Thyroid gland (tissue), 4 donors: Measurements from ENCODE around the gene PIP4K2A. TPM values are rescaled to one million over a fixed set of nuclear protein-coding genes. Genes with fewer than 3 reads are reported as not detected.

ENCODE experiments used
- DNase-seq, 2 donors: peaks; one replicate each; pipeline ENCODE4 v3.0.0-alpha.2; 2019
- H3K27ac ChIP-seq, 3 donors: fragments of 200-600 bp; sonication (generic); 1 replicate in 2 of 3; 2 replicates in 1 of 3; pipeline ENCODE4 v1.5.1; 2016 to 2019; ENCODE audit warnings: mild to moderate bottlenecking in 1 of 3, moderate library complexity in 1 of 3
- H3K27me3 ChIP-seq: fragments of 200-600 bp; sonication (generic); one replicate; pipeline ENCODE4 v1.5.1; 2019
- H3K36me3 ChIP-seq, 2 donors: fragments of 200-600 bp; sonication (generic); one replicate each; pipeline ENCODE4 v1.5.1; 2016 to 2019
- H3K4me1 ChIP-seq, 2 donors: fragments of 200-600 bp; sonication (generic); one replicate each; pipeline ENCODE4 v1.5.1; 2017 to 2019
- H3K4me3 ChIP-seq, 3 donors: fragments of 200-600 bp; sonication (generic); replicated peaks in 1 of 3; 1 replicate in 2 of 3; 2 replicates in 1 of 3; pipeline ENCODE4 v1.5.1; 2016; ENCODE audit warnings: mild to moderate bottlenecking in 1 of 3
- H3K9me3 ChIP-seq: fragments of 200-600 bp; sonication (generic); one replicate; pipeline ENCODE4 v1.5.1; 2017
- POLR2A ChIP-seq, 2 donors: fragments of 450-650 bp; IDR thresholded peaks; one replicate each; pipeline ENCODE4 v1.6.1; 2017; ENCODE audit warnings: antibody characterized with exemption in 2 of 2, mild to moderate bottlenecking in 2 of 2, moderate library complexity in 1 of 2
- WGBS, 2 donors: methylation state at CpG; one replicate each; pipeline ENCODE4 v1.1.5; 2017; 5-methylcytosine and 5-hydroxymethylcytosine counted together
- intact Hi-C: fragments of 100-400 bp; cut with DNase I; formaldehyde crosslinking; loops from one replicate; pipeline ENCODE4 v1.15.1; 2023
- total RNA-seq, 4 donors: library from RNA; depleted of rRNA; stranded (reverse); fragments of >200 nt; gene quantifications; one replicate each; pipeline ENCODE4 v1.2.3, GENCODE V29; 2016
- TF ChIP-seq, protein P1 (sequence below), 6 experiments: fragments of 200-600 bp in 3 of 6; fragments of 450-650 bp in 3 of 6; sonication (generic) in 3 of 6; IDR thresholded peaks; one replicate each; pipeline ENCODE4 v1.5.1; 2016 to 2019; ENCODE audit warnings: antibody characterized with exemption in 6 of 6, mild to moderate bottlenecking in 2 of 6, inconsistent platforms in 1 of 6, moderate library complexity in 1 of 6

PIP4K2A gene
- total RNA-seq, 4 donors from 2014 or later, result 16.5 to 23.2 (median 19.3) TPM

DNA sequence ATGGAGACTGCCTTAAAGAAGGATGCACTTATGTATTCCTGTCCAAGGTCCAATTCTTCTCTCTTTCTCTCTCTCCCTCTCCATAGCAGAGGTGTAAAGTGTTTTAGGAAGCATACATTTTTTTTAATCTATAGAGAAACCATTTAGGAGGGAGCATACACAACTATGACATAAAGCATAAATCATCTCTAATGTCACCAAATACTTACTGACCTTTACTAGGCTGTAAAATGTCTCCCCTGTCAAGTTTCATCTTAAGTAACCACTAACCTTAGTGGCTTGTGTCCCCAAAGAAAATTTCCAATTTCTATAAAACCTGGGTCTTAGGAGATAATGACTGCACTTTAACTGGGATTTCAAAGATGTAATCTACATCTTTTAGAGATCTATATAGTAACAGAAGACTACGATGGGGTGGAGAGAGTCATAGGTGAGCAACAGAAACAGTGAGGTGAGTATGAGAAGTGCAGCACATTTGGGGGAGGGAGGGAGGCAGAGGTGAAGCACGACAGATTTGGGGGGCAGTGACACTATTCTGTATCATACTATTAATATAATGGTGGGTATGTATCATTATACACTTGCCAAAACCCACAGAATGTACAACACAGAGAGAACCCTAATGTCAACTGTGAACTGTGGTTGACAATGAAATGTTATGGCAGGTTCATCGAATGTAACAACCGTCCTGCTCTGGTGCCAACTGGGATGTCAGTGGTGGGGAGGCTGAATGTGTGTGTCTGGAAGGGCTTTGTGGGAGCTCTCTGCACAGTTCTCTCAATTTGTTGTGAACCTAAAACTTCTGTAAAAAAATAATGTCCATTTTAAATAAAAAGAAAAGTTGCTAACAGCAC lies 79.5 kb downstream of the PIP4K2A start:
- no peak for DNase-seq
- Histone ChIP-seq H3K36me3 (no peaks in the 10 kb centered on the region), H3K4me1 (peaks cover 0 to 10% of the 10 kb centered on the region in 2 donors), H3K27ac (no peak overlapping the region), H3K4me3 (no peak overlapping the region), H3K9me3 (no peaks in the 10 kb centered on the region), H3K27me3 (no peaks in the 10 kb centered on the region)
- 86 to 92% methylated on average over 4 of the region's 4 CpGs for WGBS, 2 donors
- no peak for TF ChIP-seq POLR2A (IDR thresholded peaks at IDR 0.05)
- TF ChIP-seq, protein P1, sequence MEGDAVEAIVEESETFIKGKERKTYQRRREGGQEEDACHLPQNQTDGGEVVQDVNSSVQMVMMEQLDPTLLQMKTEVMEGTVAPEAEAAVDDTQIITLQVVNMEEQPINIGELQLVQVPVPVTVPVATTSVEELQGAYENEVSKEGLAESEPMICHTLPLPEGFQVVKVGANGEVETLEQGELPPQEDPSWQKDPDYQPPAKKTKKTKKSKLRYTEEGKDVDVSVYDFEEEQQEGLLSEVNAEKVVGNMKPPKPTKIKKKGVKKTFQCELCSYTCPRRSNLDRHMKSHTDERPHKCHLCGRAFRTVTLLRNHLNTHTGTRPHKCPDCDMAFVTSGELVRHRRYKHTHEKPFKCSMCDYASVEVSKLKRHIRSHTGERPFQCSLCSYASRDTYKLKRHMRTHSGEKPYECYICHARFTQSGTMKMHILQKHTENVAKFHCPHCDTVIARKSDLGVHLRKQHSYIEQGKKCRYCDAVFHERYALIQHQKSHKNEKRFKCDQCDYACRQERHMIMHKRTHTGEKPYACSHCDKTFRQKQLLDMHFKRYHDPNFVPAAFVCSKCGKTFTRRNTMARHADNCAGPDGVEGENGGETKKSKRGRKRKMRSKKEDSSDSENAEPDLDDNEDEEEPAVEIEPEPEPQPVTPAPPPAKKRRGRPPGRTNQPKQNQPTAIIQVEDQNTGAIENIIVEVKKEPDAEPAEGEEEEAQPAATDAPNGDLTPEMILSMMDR (IDR thresholded peaks at IDR 0.05), result no peak
- intact Hi-C loops, result no loop called here

DNA sequence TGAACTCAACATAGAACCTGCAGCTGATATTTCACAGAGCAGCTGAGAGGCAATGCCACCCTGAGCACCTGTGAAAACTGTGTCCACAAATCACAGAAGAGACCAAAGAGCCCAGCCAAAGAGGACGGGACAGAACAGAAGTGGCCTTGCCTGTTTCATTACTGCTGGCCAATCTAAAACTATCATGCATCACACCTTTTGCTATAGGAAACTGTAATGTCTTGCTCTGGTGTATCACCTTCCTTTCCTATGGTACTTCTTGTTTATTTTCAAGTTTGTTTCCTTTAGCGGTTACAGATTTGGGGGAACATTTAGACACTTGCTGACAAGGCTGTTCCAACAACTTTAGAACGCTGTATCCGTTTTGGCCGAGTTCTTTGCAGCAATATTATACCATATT lies 80.3 kb downstream of the PIP4K2A start:
- Histone ChIP-seq H3K4me1 (peaks cover 0 to 10% of the 10 kb centered on the region in 2 donors), H3K27ac (no peak overlapping the region), H3K9me3 (no peaks in the 10 kb centered on the region), H3K27me3 (no peaks in the 10 kb centered on the region), H3K4me3 (no peak overlapping the region), H3K36me3 (no peaks in the 10 kb centered on the region)
- no peak for DNase-seq
- intact Hi-C loops, result no loop called here
- WGBS, 2 donors, result 84 to 90% methylated on average over 5 of the region's 5 CpGs
- no peak for TF ChIP-seq POLR2A (IDR thresholded peaks at IDR 0.05)
- TF ChIP-seq, protein P1 (IDR thresholded peaks at IDR 0.05), result no peak

DNA sequence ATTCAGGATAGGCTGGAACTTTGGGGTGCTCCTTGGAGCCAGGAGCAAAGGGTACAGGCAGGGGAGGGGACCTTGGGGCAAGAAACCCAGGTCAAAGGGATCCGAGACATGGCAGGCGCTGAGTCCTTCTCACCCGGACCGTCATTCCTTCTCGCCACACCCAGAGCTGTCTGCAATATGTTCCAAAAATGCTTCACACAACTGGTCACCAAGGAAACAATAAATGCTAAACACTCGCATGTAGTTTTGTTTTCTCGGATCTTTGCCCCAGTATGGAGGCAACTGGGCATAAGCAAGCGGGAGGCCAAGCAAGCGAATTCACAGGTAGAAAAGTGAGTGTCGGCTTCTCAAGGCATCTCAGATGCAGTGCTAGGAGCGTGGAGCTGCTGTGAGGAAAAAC lies 80.8 kb downstream of the PIP4K2A start:
- intact Hi-C loops, result no loop called here
- 96% methylated on average over 11 of the region's 11 CpGs for WGBS, 2 donors

DNA sequence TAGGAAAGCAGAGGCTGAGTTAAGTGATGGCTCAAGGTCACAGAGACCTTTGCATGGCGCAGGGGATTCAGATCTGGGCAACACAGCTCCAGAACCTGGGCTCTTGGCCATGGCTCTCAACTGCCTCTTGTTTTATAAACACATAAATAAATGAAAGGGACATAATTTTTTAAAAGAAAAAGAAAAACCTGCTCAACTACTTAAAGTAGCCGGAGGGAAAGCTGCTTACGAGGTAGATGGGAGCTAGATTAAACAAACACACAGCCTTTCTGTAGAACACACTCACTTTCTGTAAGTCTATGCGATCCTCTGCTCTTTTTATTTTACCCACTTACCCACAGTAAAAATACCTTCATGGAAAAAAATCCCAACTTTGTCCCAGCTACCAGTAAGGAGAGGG lies 81.3 kb downstream of the PIP4K2A start:
- intact Hi-C loops, result no loop called here
- Histone ChIP-seq H3K36me3 (no peaks in the 10 kb centered on the region), H3K27me3 (no peaks in the 10 kb centered on the region), H3K4me3 (no peak overlapping the region), H3K4me1 (peaks cover 0 to 10% of the 10 kb centered on the region in 2 donors), H3K9me3 (no peaks in the 10 kb centered on the region), H3K27ac (no peak overlapping the region)
- peak in 1 of 2 donors; percentile 28 for DNase-seq
- TF ChIP-seq, protein P1 (IDR thresholded peaks at IDR 0.05), result no peak
- TF ChIP-seq POLR2A (IDR thresholded peaks at IDR 0.05), result no peak
- WGBS, 2 donors, result 63 to 67% methylated on average over 4 of the region's 4 CpGs

More for the DNA sequence above, 80.8 kb downstream of the PIP4K2A start:
- no peak for DNase-seq
- Histone ChIP-seq H3K36me3 (no peaks in the 10 kb centered on the region), H3K27ac (no peak overlapping the region), H3K9me3 (no peaks in the 10 kb centered on the region), H3K4me3 (no peak overlapping the region), H3K27me3 (no peaks in the 10 kb centered on the region), H3K4me1 (peaks cover 0 to 10% of the 10 kb centered on the region in 2 donors)
- TF ChIP-seq, protein P1 (IDR thresholded peaks at IDR 0.05), result no peak
- no peak for TF ChIP-seq POLR2A (IDR thresholded peaks at IDR 0.05)

DNA sequence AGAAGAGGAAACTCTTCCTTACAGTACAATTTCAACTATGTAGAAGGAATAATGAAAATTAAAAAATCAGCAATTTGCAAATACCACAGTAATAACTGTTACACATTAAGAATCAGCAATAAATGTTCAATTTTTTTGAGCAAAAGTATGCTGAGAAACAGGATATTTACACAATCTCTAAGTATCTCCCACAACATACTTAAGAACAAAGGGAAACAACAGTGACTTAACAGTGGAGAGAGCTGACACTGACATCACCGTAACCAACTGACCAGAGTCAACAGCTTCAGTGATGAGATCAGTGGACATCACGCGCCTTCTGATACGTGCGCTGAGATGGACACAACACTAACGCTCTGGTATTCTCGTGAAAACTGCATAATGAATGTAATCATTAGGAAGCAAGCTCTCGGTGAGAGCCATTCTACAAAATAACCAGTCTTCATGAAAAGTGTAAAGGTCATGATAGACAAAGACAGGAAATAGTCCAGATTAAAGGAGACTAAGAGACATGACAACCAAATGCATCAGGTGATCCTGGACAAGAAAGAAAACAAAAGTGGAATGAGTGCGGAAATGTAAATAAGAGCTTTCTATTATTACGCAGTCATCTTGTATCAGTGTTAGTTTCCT lies 82.6 kb downstream of the PIP4K2A start:
- DNase-seq, result no peak
- Histone ChIP-seq H3K27me3 (no peaks in the 10 kb centered on the region), H3K4me1 (peaks cover 0 to 10% of the 10 kb centered on the region in 2 donors), H3K4me3 (no peak overlapping the region), H3K36me3 (no peaks in the 10 kb centered on the region), H3K9me3 (no peaks in the 10 kb centered on the region), H3K27ac (peak overlapping the region in 2 of 3 donors; percentile 25 to 26)
- TF ChIP-seq, protein P1 (IDR thresholded peaks at IDR 0.05), result no peak
- no peak for TF ChIP-seq POLR2A (IDR thresholded peaks at IDR 0.05)
- intact Hi-C loops, result no loop called here
- 80 to 82% methylated on average over 10 of the region's 10 CpGs for WGBS, 2 donors
